Naive thymus-derived CD4-positive, alpha-beta T cell (primary cell): ENCODE data around the gene SKAP1. TPM values are rescaled to one million over a fixed set of nuclear protein-coding genes. Genes with fewer than 3 reads are reported as not detected.

Source experiments
- ATAC-seq: fragments of 150-1000 bp; cut with Tn5 transposase; 2 replicates; pipeline ENCODE4 v1.10.0; 2021; ENCODE audit warnings: mild to moderate bottlenecking, moderate library complexity
- CTCF ChIA-PET: fragments of 350-600 bp; sonication (Branson Sonifier 250); formaldehyde crosslinking; loops from one replicate; lab custom pipeline; 2021; ENCODE audit warnings: antibody characterized with exemption; lab: Charles Lee
- POLR2A ChIA-PET: fragments of 350-600 bp; sonication (Branson Sonifier 250); formaldehyde crosslinking; loops from one replicate; lab custom pipeline; 2021; ENCODE audit warnings: antibody characterized with exemption, inconsistent platforms; lab: Charles Lee
- DNase-seq, 9 donors: peaks; one replicate each; pipeline versions ENCODE4 v3.0.0 to v3.0.0-alpha.2; 2020 to 2022; ENCODE audit warnings: mixed read lengths in 1 of 9
- H3K27ac ChIP-seq: one replicate; pipeline ENCODE4 v1.7.0; 2013; ENCODE audit warnings: mild to moderate bottlenecking, low read depth, low read length, moderate library complexity
- H3K27me3 ChIP-seq, 2 donors: one replicate each; pipeline ENCODE4 v1.7.0; 2013; ENCODE audit warnings: low read length in 2 of 2, mild to moderate bottlenecking in 2 of 2, moderate library complexity in 2 of 2; ENCODE audit not compliant: control insufficient read depth in 2 of 2, insufficient read depth in 2 of 2
- H3K36me3 ChIP-seq, 3 experiments: 1 replicate in 2 of 3; 2 replicates in 1 of 3; pipeline ENCODE4 v1.7.0; 2013; ENCODE audit warnings: low read length in 3 of 3, mild to moderate bottlenecking in 3 of 3, moderate library complexity in 1 of 3; ENCODE audit not compliant: insufficient read depth in 3 of 3, control insufficient read depth in 2 of 3
- H3K4me1 ChIP-seq, 2 donors: one replicate each; pipeline ENCODE4 v1.7.0; 2013; ENCODE audit warnings: low read length in 2 of 2, mild to moderate bottlenecking in 2 of 2, moderate library complexity in 1 of 2; ENCODE audit not compliant: control insufficient read depth in 2 of 2, insufficient read depth in 2 of 2
- H3K4me3 ChIP-seq: 2 replicates; pipeline ENCODE4 v1.7.0; 2013; ENCODE audit warnings: mild to moderate bottlenecking, low read length
- H3K9me3 ChIP-seq, 3 experiments: 1 replicate in 2 of 3; 2 replicates in 1 of 3; pipeline ENCODE4 v1.7.0; 2013; ENCODE audit warnings: low read length in 3 of 3; ENCODE audit not compliant: control insufficient read depth in 2 of 3
- H3K27ac Mint-ChIP-seq, 9 donors: one replicate each; pipeline ENCODE4 v1.8.0; 2020 to 2022; ENCODE audit warnings: mixed read lengths in 9 of 9, mild to moderate bottlenecking in 8 of 9, moderate library complexity in 5 of 9, inconsistent platforms in 2 of 9
- H3K27me3 Mint-ChIP-seq, 5 donors: one replicate each; pipeline ENCODE4 v1.8.0; 2021 to 2022; ENCODE audit warnings: mixed read lengths in 5 of 5, mild to moderate bottlenecking in 1 of 5
- H3K36me3 Mint-ChIP-seq, 5 donors: one replicate each; pipeline ENCODE4 v1.8.0; 2020 to 2022; ENCODE audit warnings: mixed read lengths in 5 of 5, mild to moderate bottlenecking in 3 of 5, inconsistent platforms in 1 of 5
- H3K4me1 Mint-ChIP-seq, 7 donors: one replicate each; pipeline ENCODE4 v1.8.0; 2020 to 2022; ENCODE audit warnings: mixed read lengths in 7 of 7, mild to moderate bottlenecking in 3 of 7, inconsistent platforms in 1 of 7
- H3K4me3 Mint-ChIP-seq, 10 donors: one replicate each; pipeline ENCODE4 v1.8.0; 2020 to 2022; ENCODE audit warnings: mild to moderate bottlenecking in 10 of 10, mixed read lengths in 10 of 10, moderate library complexity in 6 of 10, inconsistent platforms in 2 of 10
- H3K9me3 Mint-ChIP-seq, 11 donors: one replicate each; pipeline ENCODE4 v1.8.0; 2020 to 2022; ENCODE audit warnings: mixed read lengths in 11 of 11, mild to moderate bottlenecking in 4 of 11, inconsistent platforms in 1 of 11, moderate library complexity in 1 of 11
- intact Hi-C, 2 donors: fragments of 100-400 bp; cut with micrococcal nuclease; formaldehyde crosslinking; loops; one replicate each; pipeline ENCODE4 v1.15.1; 2023
- polyA plus RNA-seq, 2 donors: library from polyadenylated mRNA; unstranded; fragments of 300-500 nt; fragmentation: Illumina TruSeq; gene quantifications; one replicate each; pipeline ENCODE4 v1.2.3, GENCODE V29; 2021
- total RNA-seq, 6 experiments: library from RNA in 5 of 6; stranded (reverse) in 5 of 6; gene quantifications; 1 replicate in 5 of 6; 2 replicates in 1 of 6; pipeline ENCODE4 v1.2.3 and lab custom pipeline; 2021 to 2026

The SKAP1 gene
- total and polyA plus RNA-seq, 7 experiments from 2014 or later: 99.3 to 289 (median 109) TPM

DNA sequence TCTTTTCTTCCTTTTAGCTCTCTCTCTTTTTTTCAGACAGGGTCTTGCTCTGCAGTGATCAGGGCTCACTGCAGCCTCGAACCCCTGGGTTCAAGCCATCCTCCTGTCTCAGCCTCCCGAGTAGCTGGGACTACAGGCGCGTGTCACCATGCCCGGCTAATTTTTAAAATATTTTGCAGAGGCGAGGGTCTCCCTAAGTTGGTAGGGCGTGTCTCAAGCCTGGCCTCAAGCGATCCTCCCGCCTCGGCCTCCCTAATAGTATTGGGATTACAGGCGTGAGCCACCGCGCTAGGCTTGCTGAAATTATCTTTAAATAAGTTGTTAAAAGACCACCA is 323.2 kb downstream of the SKAP1 start:
- DNase-seq: no peak
- Histone ChIP-seq H3K4me3 (peak overlapping the region; percentile 97), H3K9me3 (no peaks in the 10 kb centered on the region), H3K27me3 (no peaks in the 10 kb centered on the region), H3K4me1 (peaks cover 12 to 18% of the 10 kb centered on the region in 2 donors), H3K27ac (peak overlapping the region; percentile 89), H3K36me3 (peaks cover 0 to 7% (median 0%) of the 10 kb centered on the region in 3 experiments)
- intact Hi-C loops: loop anchor here (1.0 to 10.0 kb wide), 8 partner anchors 58 to 1088 kb away; partner anchors contain the start of genes NFE2L1 (in 2 of the 2), ATP5MC1 (in 1 of the 2), CALCOCO2 (in 1 of the 2) and CDK5RAP3 (in 1 of the 2)
- Mint-ChIP-seq H3K27me3 (no peaks in the 10 kb centered on the region), H3K27ac (peak overlapping the region; percentile 1 to 96 (median 93)), H3K36me3 (peaks cover 0 to 20% (median 0%) of the 10 kb centered on the region in 5 donors), H3K4me1 (peaks cover 38 to 68% (median 61%) of the 10 kb centered on the region in 7 donors), H3K9me3 (peaks cover 0 to 8% (median 0%) of the 10 kb centered on the region in 11 donors), H3K4me3 (peak overlapping the region; percentile 92 to 99 (median 96))
- ATAC-seq: no peak
- ChIA-PET CTCF (interaction anchor here (1.2 to 2.2 kb wide), 4 partner anchors 9 to 82 kb away, joined by 3 to 7 read pairs (median 4); no protein-coding TSS in a partner anchor), POLR2A (interaction anchor here (0.6 to 1.7 kb wide), 8 partner anchors 9 to 785 kb away, joined by 3 to 6 read pairs (median 4); partner anchors contain the start of genes ATP5MC1 and PNPO)

DNA sequence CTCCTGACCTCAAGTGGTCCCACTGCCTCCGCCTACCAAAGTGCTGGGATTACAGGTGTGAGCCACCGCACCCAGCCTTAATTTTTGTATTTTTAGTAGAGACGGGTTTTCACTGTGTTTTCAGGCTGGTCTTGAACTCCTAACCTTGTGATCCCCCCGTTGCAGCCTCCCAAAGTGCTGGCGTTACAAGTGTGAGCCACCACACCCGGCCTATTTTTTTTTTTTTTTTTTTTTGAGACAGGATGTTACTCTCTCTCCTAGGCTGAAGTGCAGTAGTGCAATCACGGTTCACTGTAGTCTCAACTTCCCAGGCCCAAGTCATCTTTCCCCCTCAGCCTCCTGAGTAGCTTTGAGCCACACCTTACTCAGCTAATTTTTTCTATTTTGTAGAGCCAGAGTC is 325.6 kb downstream of the SKAP1 start:
- H3K27me3 ChIP-seq: no peaks in the 10 kb centered on the region
- ChIA-PET CTCF (interaction anchor here (0.6 kb wide), 1 partner anchor 69 kb away, joined by 4 read pairs; no protein-coding TSS in a partner anchor), POLR2A (no interaction called here)
- peak overlapping the region in 9 of 10 donors; percentile 12 to 70 (median 26) for H3K4me3 Mint-ChIP-seq
- no peak overlapping the region for H3K27ac ChIP-seq
- intact Hi-C loops: loop anchor here in 1 of 2 donors (5.0 to 10.0 kb wide), 5 partner anchors 160 to 1258 kb away; partner anchors contain the start of genes ATP5MC1, CALCOCO2, PNPO and ZNF652
- DNase-seq: no peak
- peaks cover 0 to 13% (median 0%) of the 10 kb centered on the region in 3 experiments for H3K36me3 ChIP-seq
- H3K27ac Mint-ChIP-seq: peak overlapping the region in 7 of 9 donors; percentile 16 to 75 (median 41)
- ATAC-seq: no peak
- H3K9me3 Mint-ChIP-seq: peaks cover 0 to 8% (median 0%) of the 10 kb centered on the region in 11 donors
- no peak overlapping the region for H3K4me3 ChIP-seq
- H3K4me1 ChIP-seq: peaks cover 18 to 24% of the 10 kb centered on the region in 2 donors
- H3K9me3 ChIP-seq: no peaks in the 10 kb centered on the region
- peaks cover 34 to 68% (median 62%) of the 10 kb centered on the region in 7 donors for H3K4me1 Mint-ChIP-seq
- H3K36me3 Mint-ChIP-seq: peaks cover 0 to 14% (median 0%) of the 10 kb centered on the region in 5 donors
- H3K27me3 Mint-ChIP-seq: no peaks in the 10 kb centered on the region

DNA sequence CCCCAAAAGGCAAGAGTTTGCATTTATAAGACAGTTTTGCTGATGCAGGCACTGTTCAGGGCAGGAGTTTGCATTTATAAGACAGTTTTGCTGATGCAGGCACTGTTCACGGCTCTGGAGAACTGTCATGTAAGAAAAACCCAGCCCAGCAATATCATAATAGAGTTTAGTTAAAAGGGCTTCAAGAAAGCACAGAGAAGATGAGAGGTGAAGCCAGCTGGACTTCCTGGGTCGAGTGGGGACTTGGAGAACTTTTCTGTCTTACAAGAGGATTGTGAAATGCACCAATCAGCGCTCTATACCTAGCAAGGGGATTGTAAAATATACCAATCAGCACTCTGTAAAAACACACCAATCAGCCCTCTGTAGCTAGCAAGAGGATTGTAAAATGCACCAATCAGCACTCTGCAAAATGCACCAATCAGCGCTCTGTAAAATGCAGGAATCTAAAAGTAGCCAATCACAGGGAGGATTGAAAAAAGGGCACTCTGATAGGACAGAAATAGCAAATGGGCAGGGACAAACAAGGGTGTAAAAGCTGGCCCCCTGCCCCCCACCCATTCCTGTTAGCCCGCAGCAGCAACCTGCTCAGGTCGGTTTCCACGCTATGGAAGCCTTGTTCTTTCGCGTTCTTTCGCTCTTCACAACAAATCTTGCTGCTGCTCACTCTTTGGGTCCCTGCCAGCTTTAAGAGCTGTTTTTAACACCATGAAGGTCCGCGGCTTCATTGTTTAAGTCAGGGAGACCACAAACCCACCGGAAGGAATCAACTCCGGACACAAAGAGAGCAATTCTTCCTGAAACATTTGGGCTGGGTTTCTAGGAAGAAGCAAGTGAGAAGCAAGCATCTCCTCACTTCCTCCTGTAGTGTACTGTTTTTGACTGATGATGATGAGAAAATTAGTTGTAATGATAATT is 327.0 kb downstream of the SKAP1 start:
- no peak for ATAC-seq
- ChIA-PET CTCF (interaction anchor here (0.6 kb wide), 1 partner anchor 14 kb away, joined by 3 read pairs; no protein-coding TSS in a partner anchor), POLR2A (interaction anchor here (0.9 to 1.1 kb wide), 2 partner anchors 9 to 56 kb away, joined by 3 to 4 read pairs; no protein-coding TSS in a partner anchor)
- Mint-ChIP-seq H3K4me3 (peak overlapping the region; percentile 30 to 95 (median 62)), H3K36me3 (peaks cover 0 to 14% (median 0%) of the 10 kb centered on the region in 5 donors), H3K4me1 (peaks cover 21 to 68% (median 57%) of the 10 kb centered on the region in 7 donors), H3K27me3 (no peaks in the 10 kb centered on the region), H3K27ac (peak overlapping the region; percentile 30 to 92 (median 74)), H3K9me3 (peaks cover 0 to 8% (median 0%) of the 10 kb centered on the region in 11 donors)
- Histone ChIP-seq H3K4me3 (no peak overlapping the region), H3K4me1 (peaks cover 11 to 14% of the 10 kb centered on the region in 2 donors), H3K9me3 (no peaks in the 10 kb centered on the region), H3K27ac (no peak overlapping the region), H3K36me3 (peaks cover 0 to 13% (median 0%) of the 10 kb centered on the region in 3 experiments), H3K27me3 (no peaks in the 10 kb centered on the region)
- intact Hi-C loops: loop anchor here in 1 of 2 donors (5.0 to 10.0 kb wide), 5 partner anchors 158 to 1259 kb away; partner anchors contain the start of genes ATP5MC1, CALCOCO2, PNPO and ZNF652
- DNase-seq: peak in 6 of 9 donors; percentile 30 to 59 (median 47)

DNA sequence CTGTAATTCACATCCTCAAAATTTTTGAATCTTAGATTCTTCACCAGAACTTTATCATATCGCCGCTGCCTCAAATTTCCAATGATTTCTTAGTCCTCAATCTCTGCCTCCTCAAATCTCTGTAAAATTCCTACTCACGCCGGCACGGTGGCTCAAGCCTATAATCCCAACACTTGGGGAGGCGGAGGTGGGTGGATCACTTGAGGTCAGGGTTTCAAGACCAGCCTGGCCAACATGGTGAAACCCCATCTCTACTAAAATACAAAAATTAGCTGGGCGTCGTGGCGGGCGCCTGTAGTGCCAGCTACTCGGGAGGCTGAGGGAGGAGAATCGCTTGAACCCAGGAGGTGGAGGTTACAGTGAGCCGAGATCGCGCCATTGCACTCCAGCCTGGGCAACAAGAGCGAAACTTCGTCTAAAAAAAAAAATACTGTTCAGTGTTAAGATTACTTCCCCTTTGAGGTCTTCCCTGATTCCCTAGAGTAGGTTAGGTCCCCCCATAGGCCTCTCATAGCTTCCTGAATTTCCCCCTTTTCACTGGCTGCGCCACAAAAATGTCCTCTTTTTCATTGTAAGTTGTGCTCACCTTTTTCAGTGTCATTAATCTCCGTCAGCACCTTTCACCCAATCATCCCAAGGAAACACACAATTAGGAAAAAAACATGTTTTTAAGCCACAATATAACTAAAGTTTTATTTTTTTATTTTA is 327.8 kb downstream of the SKAP1 start:
- peaks cover 0 to 8% (median 0%) of the 10 kb centered on the region in 11 donors for H3K9me3 Mint-ChIP-seq
- intact Hi-C loops: loop anchor here in 1 of 2 donors (5.0 to 10.0 kb wide), 5 partner anchors 157 to 1260 kb away; partner anchors contain the start of genes ATP5MC1, CALCOCO2, PNPO and ZNF652
- H3K4me1 ChIP-seq: peaks cover 11 to 12% of the 10 kb centered on the region in 2 donors
- H3K9me3 ChIP-seq: no peaks in the 10 kb centered on the region
- peaks cover 0 to 14% (median 0%) of the 10 kb centered on the region in 5 donors for H3K36me3 Mint-ChIP-seq
- H3K27me3 ChIP-seq: no peaks in the 10 kb centered on the region
- peak overlapping the region; percentile 68 to 95 (median 88) for H3K4me3 Mint-ChIP-seq
- no peak overlapping the region for H3K4me3 ChIP-seq
- CTCF ChIA-PET: no interaction called here
- POLR2A ChIA-PET: interaction anchor here (1.1 to 1.5 kb wide), 2 partner anchors 55 to 206 kb away, joined by 4 read pairs; partner anchors contain the start of gene SP2
- peaks cover 0 to 9% (median 0%) of the 10 kb centered on the region in 3 experiments for H3K36me3 ChIP-seq
- H3K27ac Mint-ChIP-seq: peak overlapping the region; percentile 13 to 92 (median 82)
- H3K27me3 Mint-ChIP-seq: no peaks in the 10 kb centered on the region
- no peak for ATAC-seq
- H3K4me1 Mint-ChIP-seq: peaks cover 17 to 65% (median 58%) of the 10 kb centered on the region in 7 donors
- DNase-seq: no peak
- no peak overlapping the region for H3K27ac ChIP-seq

DNA sequence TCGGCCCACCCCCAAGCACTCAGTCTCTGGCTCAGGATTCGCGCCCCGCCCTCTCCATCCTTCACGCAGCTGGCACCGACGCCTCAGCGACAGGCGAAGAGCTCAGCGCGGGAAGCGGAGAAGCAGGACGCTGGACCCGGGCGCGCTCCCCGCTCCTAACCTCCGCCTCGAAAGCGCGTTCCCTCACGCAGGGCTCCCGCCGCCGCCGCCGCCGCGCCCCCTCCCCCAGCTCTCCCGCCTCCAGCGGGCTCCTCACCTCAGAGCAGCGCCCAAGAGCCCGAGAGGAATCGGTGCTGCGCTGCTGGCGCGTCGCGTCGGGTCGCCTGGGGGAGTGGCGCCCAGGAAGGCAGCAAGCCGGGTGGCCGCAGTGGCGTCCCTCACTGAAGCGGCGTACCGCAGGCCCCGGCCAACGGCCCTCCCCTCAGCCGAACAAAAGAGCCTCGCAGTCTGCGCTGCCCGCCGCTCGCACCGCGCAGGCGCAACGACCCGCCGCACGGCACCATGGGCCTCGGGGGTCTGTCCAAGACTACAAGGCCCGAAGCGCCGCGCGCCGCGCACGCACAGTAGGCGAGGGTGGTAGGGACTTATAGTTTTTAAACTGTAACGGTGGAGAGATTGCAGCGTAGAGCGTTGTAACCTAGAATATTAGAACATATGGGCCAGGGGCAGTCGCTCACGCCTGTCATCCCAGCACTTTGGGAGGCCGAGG is 328.8 kb downstream of the SKAP1 start, which contains the start of gene CBX1:
Gene CBX1, minus strand, starts transcription at position 467 of the 709 bp plus-strand sequence. CDS start 24,474 bp downstream, outside the sequence.
- peak within 1 kb of the TSS; percentile 78 to 94 (median 89) for H3K27ac Mint-ChIP-seq
- ATAC-seq (peak; percentile 98), DNase-seq (peak; percentile 87 to 95 (median 93))
- H3K27me3 ChIP-seq: no peaks in the 10 kb centered on the region
- peak within 1 kb of the TSS; percentile 68 for H3K27ac ChIP-seq
- H3K9me3 ChIP-seq: no peaks in the 10 kb centered on the region
- H3K4me3 Mint-ChIP-seq: peak within 1 kb of the TSS; percentile 83 to 95 (median 91)
- intact Hi-C loops: loop anchor here (1.0 to 10.0 kb wide), 9 partner anchors 53 to 1261 kb away; partner anchors contain the start of genes NFE2L1 (in 2 of the 2), ATP5MC1 (in 1 of the 2), CALCOCO2 (in 1 of the 2) and KPNB1 (in 1 of the 2)
- peaks cover 6 to 11% of the 10 kb centered on the region in 2 donors for H3K4me1 ChIP-seq
- H3K9me3 Mint-ChIP-seq: peaks cover 0 to 8% (median 0%) of the 10 kb centered on the region in 11 donors
- CTCF ChIA-PET: interaction anchor here (1.5 to 1.9 kb wide), 2 partner anchors 21 to 76 kb away, joined by 3 to 12 read pairs; no protein-coding TSS in a partner anchor
- H3K4me3 ChIP-seq: peak within 1 kb of the TSS; percentile 78
- peaks cover 0 to 14% (median 0%) of the 10 kb centered on the region in 5 donors for H3K36me3 Mint-ChIP-seq
- H3K27me3 Mint-ChIP-seq: no peaks in the 10 kb centered on the region
- H3K36me3 ChIP-seq: peaks cover 0 to 6% (median 0%) of the 10 kb centered on the region in 3 experiments
- POLR2A ChIA-PET: interaction anchor here (0.7 to 1.5 kb wide), 4 partner anchors 12 to 205 kb away, joined by 3 to 7 read pairs (median 4); partner anchors contain the start of genes NFE2L1 and SP2
- peaks cover 17 to 60% (median 54%) of the 10 kb centered on the region in 7 donors for H3K4me1 Mint-ChIP-seq
